GM19099 (cell line): Measurements from ENCODE around the gene ATP10D.

ENCODE experiments used
- POLR2A ChIP-seq: IDR thresholded peaks from 3 replicates; pipeline ENCODE4 v1.6.1; 2011; ENCODE audit warnings: low read depth; ENCODE audit not compliant: insufficient read length; ENCODE audit errors: extremely low read depth

Gene ATP10D

DNA sequence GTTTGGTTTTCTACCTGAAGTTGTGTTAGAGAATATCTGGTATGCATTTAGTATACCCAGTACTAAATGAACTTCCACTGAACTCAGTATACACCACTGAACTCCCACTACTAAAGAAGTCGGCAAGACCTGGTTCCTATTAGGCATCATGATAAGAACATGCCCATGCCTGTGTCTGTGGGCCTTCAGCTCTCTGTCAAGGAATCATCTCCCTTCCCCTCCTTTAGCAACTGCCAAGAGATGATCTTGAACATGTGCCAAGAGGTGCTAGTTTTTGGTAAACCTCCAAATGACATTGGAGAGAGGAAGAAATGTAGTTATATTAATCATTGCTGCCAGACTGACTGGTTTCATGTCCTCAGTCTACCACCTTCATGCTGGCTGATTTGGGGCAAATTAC lies 113.2 kb downstream of the ATP10D start:
- TF ChIP-seq POLR2A: no peak

DNA sequence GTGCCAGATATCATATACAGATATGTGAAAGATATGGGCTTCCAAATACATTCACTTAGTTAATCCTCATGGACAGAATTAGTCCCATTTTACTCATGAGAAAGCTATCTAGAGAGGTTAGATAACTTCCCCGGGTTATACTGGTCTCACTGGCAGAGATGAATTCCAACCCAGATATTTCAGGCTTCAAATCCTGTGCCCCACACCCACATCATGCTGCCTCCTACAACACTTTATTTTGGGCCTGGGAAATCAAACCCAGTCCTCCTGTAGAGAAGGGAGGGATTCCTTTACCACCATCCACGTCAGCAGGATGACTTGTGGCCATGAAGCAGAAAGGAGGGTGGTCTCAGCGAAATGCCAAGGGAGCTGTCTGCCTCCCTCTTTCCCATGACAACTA lies 113.8 kb downstream of the ATP10D start:
- TF ChIP-seq POLR2A: no peak

DNA sequence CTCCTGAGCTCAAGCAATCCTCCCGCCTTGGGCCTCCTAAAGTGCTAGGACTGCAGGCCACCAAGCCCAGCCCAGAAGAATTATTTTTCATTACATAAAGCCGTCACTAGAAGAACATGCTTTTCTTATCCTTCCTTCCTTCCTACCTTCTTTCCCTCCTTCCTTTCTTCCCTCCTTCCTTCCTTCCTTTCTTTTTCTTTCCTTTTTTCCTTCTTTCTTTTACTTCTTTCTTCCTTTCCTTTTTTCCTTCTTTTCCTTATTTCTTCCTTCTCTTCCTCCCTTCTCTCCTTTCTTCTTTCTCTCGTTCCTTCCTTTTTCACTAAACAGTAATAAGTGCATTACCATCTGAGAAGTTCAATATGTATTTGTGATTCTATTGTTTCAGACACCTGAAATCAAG lies 121.4 kb downstream of the ATP10D start:
- no peak for TF ChIP-seq POLR2A

DNA sequence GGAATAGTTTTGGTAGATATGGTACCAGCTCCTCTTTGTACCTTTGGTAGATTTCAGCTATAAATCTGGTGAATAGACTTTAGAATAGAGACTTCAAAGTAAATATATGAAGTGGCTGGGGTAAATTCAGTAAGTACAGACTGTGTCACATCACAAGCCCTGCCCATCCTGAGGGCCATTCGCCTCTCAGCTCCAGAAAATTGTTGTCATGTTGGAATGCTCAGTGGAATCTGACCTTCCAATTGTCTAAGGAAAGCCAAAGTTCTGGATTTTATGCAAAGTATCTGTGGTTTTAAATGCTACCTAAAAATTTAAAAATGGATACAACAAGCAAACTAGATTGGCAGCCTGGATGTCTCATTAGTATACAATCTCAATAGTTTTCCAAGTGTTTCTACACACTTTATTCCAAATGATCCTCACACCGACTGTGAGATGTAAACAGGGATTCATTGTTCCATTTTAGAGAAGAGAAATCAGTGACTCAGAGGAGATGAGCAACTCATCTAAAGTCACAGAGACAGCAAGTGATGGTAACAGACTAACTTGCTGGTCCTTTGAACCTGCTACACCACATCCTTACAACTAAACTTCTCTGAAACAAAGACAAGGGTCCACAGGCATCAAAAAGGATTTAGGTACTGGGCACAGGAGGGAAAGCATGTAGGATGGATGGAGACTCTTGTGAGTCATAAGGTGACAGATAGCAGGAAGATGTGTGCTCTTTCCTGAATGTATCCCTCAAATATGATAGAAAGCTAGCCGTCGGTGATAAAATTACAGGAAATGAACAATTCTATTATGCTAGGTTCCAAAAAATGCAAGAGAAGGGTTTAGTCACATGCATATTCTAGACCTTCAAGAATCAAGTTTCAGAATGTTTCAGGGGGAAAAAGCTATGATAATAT lies 127.3 kb downstream of the ATP10D start:
- TF ChIP-seq POLR2A: no peak

DNA sequence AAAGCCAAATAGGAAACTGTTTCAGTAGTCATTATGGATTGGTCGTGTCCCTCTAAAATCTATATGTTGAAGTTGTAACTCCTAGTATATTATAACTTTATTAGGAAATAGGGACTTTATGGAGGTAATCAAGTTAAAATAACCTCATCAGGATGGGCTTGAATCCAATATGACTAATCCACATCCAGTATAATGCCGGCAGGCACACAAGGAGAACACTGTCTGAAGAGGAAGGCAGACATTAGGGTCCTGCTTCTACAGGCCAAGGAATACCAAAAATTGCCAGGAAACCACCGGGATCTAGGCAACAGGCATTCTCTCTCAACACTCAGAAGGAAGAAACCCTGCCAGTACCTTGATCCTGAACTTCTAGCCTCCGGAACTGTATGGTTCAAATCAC lies 130.3 kb downstream of the ATP10D start:
- TF ChIP-seq POLR2A: no peak

DNA sequence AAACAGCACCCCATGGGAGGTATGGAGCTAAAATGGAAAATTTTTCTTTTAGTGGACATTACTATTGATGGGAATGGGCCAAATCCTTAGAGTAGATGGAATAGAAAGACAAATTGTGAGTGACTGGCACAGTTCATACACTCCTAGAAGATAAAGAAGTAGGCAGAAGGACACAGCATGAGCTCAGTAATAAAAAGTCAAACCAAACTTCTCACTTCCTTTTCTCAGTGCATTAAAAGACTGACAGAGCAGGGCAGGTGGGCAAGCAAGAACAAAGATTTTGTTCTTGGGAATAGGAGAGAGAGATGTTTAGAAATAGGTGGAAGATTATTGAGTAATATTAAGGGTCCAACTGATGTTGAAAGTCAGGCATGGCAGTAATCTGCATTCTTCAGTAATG lies 132.5 kb downstream of the ATP10D start:
- TF ChIP-seq POLR2A: no peak

DNA sequence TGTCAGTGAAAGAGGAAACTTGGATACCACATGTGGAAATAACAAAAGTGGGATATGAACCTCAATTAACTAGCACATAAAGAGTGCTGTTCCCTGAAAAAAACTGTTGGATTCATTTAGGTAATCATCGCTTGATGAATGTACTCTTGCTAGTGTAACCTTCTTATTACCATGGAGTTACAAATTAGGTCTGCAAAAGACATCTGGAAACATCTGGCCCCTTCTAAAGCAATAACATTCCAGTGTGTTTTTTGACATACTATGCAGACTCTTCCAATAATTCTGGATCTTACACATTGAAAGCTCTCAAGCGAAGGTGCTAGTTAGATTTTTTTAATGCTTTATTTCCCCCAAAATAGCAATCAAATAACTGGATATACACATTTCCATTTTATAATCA lies 134.6 kb downstream of the ATP10D start:
- no peak for TF ChIP-seq POLR2A

DNA sequence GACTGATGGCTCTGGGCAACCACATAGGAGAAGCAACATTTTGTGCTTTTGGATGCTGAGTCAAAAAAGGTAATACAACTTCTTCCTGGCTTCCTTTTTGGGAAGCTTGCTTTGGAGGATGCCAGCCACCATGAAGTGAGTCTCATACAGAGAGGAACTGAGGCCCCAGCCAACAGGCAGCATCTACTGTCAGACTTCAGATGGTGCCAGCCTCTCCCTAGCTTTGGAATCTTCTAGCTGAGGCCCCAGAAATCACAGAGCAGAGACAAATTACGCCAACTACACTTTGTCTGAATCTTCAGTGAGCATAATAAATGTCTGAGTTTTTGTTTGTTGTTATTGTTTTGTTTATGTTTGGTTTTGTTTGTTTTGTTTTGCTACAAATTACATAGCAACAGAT lies 136.1 kb downstream of the ATP10D start:
- no peak for TF ChIP-seq POLR2A

DNA sequence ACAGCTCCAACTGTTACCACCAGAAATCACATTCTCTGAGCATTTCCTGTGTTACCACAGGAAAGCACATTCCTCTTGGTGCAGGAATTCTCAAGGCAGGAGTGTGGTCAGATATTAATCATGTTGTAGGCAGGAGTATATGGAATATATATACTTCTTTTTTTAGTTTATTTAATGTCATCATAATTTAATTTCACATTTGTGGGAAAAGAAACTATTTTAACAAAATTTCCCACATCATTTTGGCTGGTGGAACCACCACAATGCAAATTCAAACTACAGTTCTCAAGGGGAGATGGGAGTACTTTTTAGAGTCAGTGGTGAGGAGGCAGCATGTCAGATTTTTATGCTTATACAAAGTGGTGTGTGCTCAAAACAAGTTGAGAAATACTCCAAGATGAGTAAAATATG lies 139.0 kb downstream of the ATP10D start:
- no peak for TF ChIP-seq POLR2A

DNA sequence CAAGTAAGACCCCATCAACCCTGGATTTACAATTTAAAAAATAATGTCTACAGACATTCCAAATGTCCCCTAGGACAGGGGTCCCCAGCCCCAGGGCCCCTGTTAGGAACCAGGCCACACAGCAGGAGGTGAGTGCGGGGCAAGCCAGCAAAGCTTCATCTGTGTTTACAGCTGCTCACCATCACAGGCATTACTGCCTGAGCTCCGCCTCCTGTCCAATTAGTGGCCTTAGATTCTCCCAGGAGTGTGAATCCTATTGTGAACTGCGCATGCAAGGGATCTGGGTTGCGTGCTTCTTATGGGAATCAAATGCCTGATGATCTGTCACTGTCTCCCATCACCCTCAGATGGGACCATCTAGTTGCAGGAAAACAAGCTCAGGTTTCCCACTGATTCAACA lies 146.1 kb downstream of the ATP10D start:
- no peak for TF ChIP-seq POLR2A

DNA sequence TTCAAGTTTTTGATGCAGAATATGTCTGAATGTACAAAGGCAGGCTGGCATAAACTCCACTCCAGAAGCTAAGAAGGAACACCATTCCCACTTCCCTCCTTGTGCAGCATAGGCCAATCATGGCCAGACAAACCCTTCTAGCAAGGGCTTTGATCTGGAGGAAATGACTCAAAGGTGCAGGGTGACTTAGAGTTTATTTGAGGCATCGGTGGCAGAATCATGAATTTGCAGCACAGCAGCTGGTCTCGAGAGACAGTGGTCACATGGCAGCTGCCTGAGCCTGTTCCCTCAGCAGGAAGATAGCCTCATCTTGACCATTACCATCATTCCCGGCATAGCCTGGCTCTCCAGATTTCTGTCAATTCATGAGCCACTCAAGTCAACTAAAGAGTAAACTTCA lies 154.5 kb downstream of the ATP10D start:
- no peak for TF ChIP-seq POLR2A

DNA sequence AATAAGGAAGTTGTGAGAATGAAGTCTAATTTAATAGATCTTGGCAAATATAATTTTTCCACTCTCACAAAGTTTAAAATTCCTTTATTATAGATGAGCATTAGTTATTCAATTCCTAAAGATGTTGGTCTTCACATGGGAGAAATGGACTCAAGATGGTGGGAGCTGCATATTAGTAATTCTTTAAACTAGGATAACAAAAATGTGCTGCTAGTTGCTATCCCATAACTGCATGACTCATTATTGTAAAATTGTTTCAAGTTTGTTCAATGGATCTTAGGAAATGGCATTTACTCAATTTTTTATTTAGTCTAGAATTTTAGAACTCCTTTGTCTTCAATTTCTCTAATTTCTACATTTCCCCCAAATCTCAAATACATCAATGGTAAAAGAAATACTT lies 155.8 kb downstream of the ATP10D start:
- TF ChIP-seq POLR2A: no peak

DNA sequence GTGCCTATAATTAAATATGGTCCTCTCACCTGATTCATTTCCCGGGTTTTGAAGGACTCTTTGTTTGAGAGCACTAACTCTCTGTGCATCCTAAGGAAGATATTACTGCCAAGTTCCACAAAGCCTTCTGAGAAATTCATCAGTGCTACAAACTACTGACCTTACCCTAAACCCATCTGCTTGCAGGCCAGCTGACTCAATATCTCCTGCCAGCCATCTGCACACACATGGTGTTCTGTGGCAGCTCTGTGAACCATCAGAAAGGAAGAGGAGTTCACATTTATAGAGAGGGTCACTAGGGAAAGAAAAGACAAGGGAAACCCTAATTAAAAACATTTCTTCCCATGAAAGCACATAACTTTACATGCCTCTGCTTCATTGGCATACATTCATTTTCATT lies 156.7 kb downstream of the ATP10D start:
- no peak for TF ChIP-seq POLR2A

DNA sequence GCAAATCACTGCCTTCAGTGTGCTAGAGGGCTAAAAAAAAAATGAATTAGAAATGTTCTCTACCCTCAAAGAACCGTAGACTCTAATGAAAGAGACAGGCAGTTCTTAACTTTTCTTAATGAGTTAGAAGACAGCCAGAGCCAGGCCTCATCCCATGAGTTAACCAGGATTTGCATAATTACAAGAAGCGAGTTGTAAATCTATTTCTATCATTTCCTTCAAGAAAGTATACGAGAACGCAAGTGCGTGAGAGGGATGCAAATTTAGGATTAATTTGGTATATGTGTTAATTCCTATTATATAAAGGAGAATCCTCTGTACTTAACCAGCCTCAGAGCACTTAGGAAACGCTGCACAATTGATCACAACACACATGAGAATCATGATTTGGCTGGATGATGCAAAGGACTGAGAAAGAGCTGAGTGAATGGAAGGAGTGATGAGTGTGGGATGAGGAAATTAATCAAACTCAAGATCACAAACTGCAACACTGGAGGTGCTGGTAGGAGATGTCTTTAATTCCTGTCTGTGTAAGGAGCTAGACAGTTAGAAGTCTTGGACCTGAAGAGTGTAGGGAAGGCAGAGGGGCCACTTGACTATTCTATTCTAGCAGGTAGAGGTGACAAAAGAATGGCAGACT lies 157.2 kb downstream of the ATP10D start:
- TF ChIP-seq POLR2A: no peak
